Activated CD4-positive, alpha-beta T cell treated with anti-CD3 and anti-CD28 coated beads, Interleukin-2, amount 10 ng/mL, durations not matched to agents 24 days and 14 days (primary cell): ENCODE results near the gene BASP1. TPM values are rescaled to one million over a fixed set of nuclear protein-coding genes. Genes with fewer than 3 reads are reported as not detected.

Experiments
- DNase-seq: peaks from one replicate; pipeline ENCODE4 v3.0.0; 2022
- H3K27ac Mint-ChIP-seq: one replicate; pipeline ENCODE4 v1.8.0; 2022; ENCODE audit warnings: mild to moderate bottlenecking, mixed read lengths
- H3K27me3 Mint-ChIP-seq: one replicate; pipeline ENCODE4 v1.8.0; 2022; ENCODE audit warnings: mixed read lengths
- H3K36me3 Mint-ChIP-seq: one replicate; pipeline ENCODE4 v1.8.0; 2022; ENCODE audit warnings: low read depth, mild to moderate bottlenecking, mixed read lengths
- H3K4me1 Mint-ChIP-seq: one replicate; pipeline ENCODE4 v1.8.0; 2021; ENCODE audit warnings: mixed read lengths
- H3K4me3 Mint-ChIP-seq: one replicate; pipeline ENCODE4 v1.8.0; 2022; ENCODE audit warnings: mild to moderate bottlenecking, moderate library complexity, mixed read lengths
- H3K9me3 Mint-ChIP-seq: one replicate; pipeline ENCODE4 v1.8.0; 2021; ENCODE audit warnings: mixed read lengths
- intact Hi-C: fragments of 100-400 bp; cut with micrococcal nuclease; formaldehyde crosslinking; loops from one replicate; pipeline ENCODE4 v1.15.1; 2023
- total RNA-seq: library from RNA; stranded (reverse); gene quantifications from 2 replicates; pipeline ENCODE4 v1.2.3, GENCODE V29; 2022

The BASP1 gene
- total RNA-seq, 1 donor from 2014 or later, result 0.37 TPM

- Mint-ChIP-seq H3K36me3 (no peaks in the 10 kb centered on the region), H3K9me3 (peaks cover 7% of the 10 kb centered on the region), H3K27me3 (no peaks in the 10 kb centered on the region)
Observed at GRCh38 chr5:17259630-17260257, 42.3 kb downstream of the BASP1 start.

GRCh38 chr5:17260549-17260948, 43.1 kb downstream of the BASP1 start:
- H3K4me1 Mint-ChIP-seq, result no peaks in the 10 kb centered on the region

More at GRCh38 chr5:17259630-17260257, 42.3 kb downstream of the BASP1 start:
- Mint-ChIP-seq H3K27ac (no peak overlapping the region), H3K4me3 (no peak overlapping the region), H3K4me1 (no peaks in the 10 kb centered on the region)
- no peak for DNase-seq
- intact Hi-C loops, result no loop called here

GRCh38 chr5:17261075-17261474, 43.6 kb downstream of the BASP1 start:
- Mint-ChIP-seq H3K36me3 (no peaks in the 10 kb centered on the region), H3K9me3 (peaks cover 7% of the 10 kb centered on the region), H3K4me1 (no peaks in the 10 kb centered on the region), H3K4me3 (no peak overlapping the region), H3K27me3 (no peaks in the 10 kb centered on the region), H3K27ac (no peak overlapping the region)
- intact Hi-C loops, result no loop called here
- DNase-seq, result no peak

More at GRCh38 chr5:17260549-17260948, 43.1 kb downstream of the BASP1 start:
- no peak for DNase-seq
- Mint-ChIP-seq H3K27ac (no peak overlapping the region), H3K4me3 (no peak overlapping the region), H3K9me3 (peaks cover 7% of the 10 kb centered on the region), H3K27me3 (no peaks in the 10 kb centered on the region), H3K36me3 (no peaks in the 10 kb centered on the region)
- intact Hi-C loops, result no loop called here

GRCh38 chr5:17265041-17265440, 47.6 kb downstream of the BASP1 start:
- intact Hi-C loops, result no loop called here
- H3K4me1 Mint-ChIP-seq, result no peaks in the 10 kb centered on the region
- H3K36me3 Mint-ChIP-seq, result no peaks in the 10 kb centered on the region
- no peaks in the 10 kb centered on the region for H3K27me3 Mint-ChIP-seq
- DNase-seq, result no peak
- no peak overlapping the region for H3K27ac Mint-ChIP-seq
- H3K9me3 Mint-ChIP-seq, result peaks cover 3% of the 10 kb centered on the region
- no peak overlapping the region for H3K4me3 Mint-ChIP-seq

- Mint-ChIP-seq H3K36me3 (no peaks in the 10 kb centered on the region), H3K9me3 (peaks cover 3% of the 10 kb centered on the region), H3K27me3 (no peaks in the 10 kb centered on the region), H3K27ac (no peak overlapping the region), H3K4me1 (no peaks in the 10 kb centered on the region), H3K4me3 (no peak overlapping the region)
- intact Hi-C loops, result no loop called here
- DNase-seq, result no peak
Observed at GRCh38 chr5:17267106-17267505, 49.7 kb downstream of the BASP1 start.

GRCh38 chr5:17269201-17269600, 51.8 kb downstream of the BASP1 start:
- Mint-ChIP-seq H3K4me3 (no peak overlapping the region), H3K9me3 (peaks cover 3% of the 10 kb centered on the region), H3K36me3 (no peaks in the 10 kb centered on the region), H3K27ac (no peak overlapping the region), H3K27me3 (no peaks in the 10 kb centered on the region), H3K4me1 (no peaks in the 10 kb centered on the region)
- intact Hi-C loops, result no loop called here
- no peak for DNase-seq

- Mint-ChIP-seq H3K27ac (no peak overlapping the region), H3K36me3 (no peaks in the 10 kb centered on the region), H3K4me3 (no peak overlapping the region), H3K27me3 (no peaks in the 10 kb centered on the region), H3K4me1 (no peaks in the 10 kb centered on the region), H3K9me3 (no peaks in the 10 kb centered on the region)
- DNase-seq, result no peak
- intact Hi-C loops, result no loop called here
Observed at GRCh38 chr5:17272111-17272510, 54.7 kb downstream of the BASP1 start.

- Mint-ChIP-seq H3K4me3 (no peak overlapping the region), H3K36me3 (no peaks in the 10 kb centered on the region), H3K4me1 (no peaks in the 10 kb centered on the region), H3K27ac (no peak overlapping the region), H3K27me3 (no peaks in the 10 kb centered on the region), H3K9me3 (no peaks in the 10 kb centered on the region)
- no peak for DNase-seq
- intact Hi-C loops, result no loop called here
Observed at GRCh38 chr5:17275289-17276158, 58.1 kb downstream of the BASP1 start.

GRCh38 chr5:17276445-17276844, 59.0 kb downstream of the BASP1 start:
- no peaks in the 10 kb centered on the region for H3K36me3 Mint-ChIP-seq
- no peak overlapping the region for H3K27ac Mint-ChIP-seq
- H3K27me3 Mint-ChIP-seq, result no peaks in the 10 kb centered on the region
- no peaks in the 10 kb centered on the region for H3K9me3 Mint-ChIP-seq
- intact Hi-C loops, result no loop called here
- no peak for DNase-seq
- no peak overlapping the region for H3K4me3 Mint-ChIP-seq
- no peaks in the 10 kb centered on the region for H3K4me1 Mint-ChIP-seq

- intact Hi-C loops, result no loop called here
- Mint-ChIP-seq H3K27ac (no peak overlapping the region), H3K4me3 (no peak overlapping the region), H3K27me3 (no peaks in the 10 kb centered on the region), H3K4me1 (peaks cover 2% of the 10 kb centered on the region), H3K9me3 (no peaks in the 10 kb centered on the region), H3K36me3 (no peaks in the 10 kb centered on the region)
- DNase-seq, result no peak
Observed at GRCh38 chr5:17277907-17278306, 60.5 kb downstream of the BASP1 start.

- H3K9me3 Mint-ChIP-seq, result no peaks in the 10 kb centered on the region
- no peak overlapping the region for H3K27ac Mint-ChIP-seq
- no peak overlapping the region for H3K4me3 Mint-ChIP-seq
- intact Hi-C loops, result no loop called here
- H3K36me3 Mint-ChIP-seq, result no peaks in the 10 kb centered on the region
- H3K4me1 Mint-ChIP-seq, result peaks cover 2% of the 10 kb centered on the region
- H3K27me3 Mint-ChIP-seq, result no peaks in the 10 kb centered on the region
- no peak for DNase-seq
Observed at GRCh38 chr5:17278931-17279330, 61.5 kb downstream of the BASP1 start.

- no peaks in the 10 kb centered on the region for H3K9me3 Mint-ChIP-seq
- DNase-seq, result no peak
- peaks cover 2% of the 10 kb centered on the region for H3K4me1 Mint-ChIP-seq
- no peaks in the 10 kb centered on the region for H3K27me3 Mint-ChIP-seq
- H3K36me3 Mint-ChIP-seq, result no peaks in the 10 kb centered on the region
- H3K27ac Mint-ChIP-seq, result no peak overlapping the region
- no peak overlapping the region for H3K4me3 Mint-ChIP-seq
- intact Hi-C loops, result no loop called here
Observed at GRCh38 chr5:17279487-17279886, 62.1 kb downstream of the BASP1 start.

- Mint-ChIP-seq H3K4me3 (no peak overlapping the region), H3K27me3 (no peaks in the 10 kb centered on the region), H3K4me1 (peaks cover 2% of the 10 kb centered on the region), H3K36me3 (no peaks in the 10 kb centered on the region), H3K27ac (no peak overlapping the region), H3K9me3 (no peaks in the 10 kb centered on the region)
- intact Hi-C loops, result no loop called here
- DNase-seq, result no peak
Observed at GRCh38 chr5:17282283-17283120, 65.1 kb downstream of the BASP1 start.

- H3K36me3 Mint-ChIP-seq, result no peaks in the 10 kb centered on the region
- H3K4me3 Mint-ChIP-seq, result no peak overlapping the region
- intact Hi-C loops, result no loop called here
- no peaks in the 10 kb centered on the region for H3K27me3 Mint-ChIP-seq
- no peak overlapping the region for H3K27ac Mint-ChIP-seq
- peaks cover 4% of the 10 kb centered on the region for H3K9me3 Mint-ChIP-seq
- no peak for DNase-seq
- H3K4me1 Mint-ChIP-seq, result peaks cover 2% of the 10 kb centered on the region
Observed at GRCh38 chr5:17283121-17283415, 65.6 kb downstream of the BASP1 start.
